ENCODE data around the gene ALDH18A1. TPM values are rescaled to one million over a fixed set of nuclear protein-coding genes. Genes with fewer than 3 reads are reported as not detected.

Gene ALDH18A1
- total and polyA plus RNA-seq, 2 donors (not counting 1 experiment from before 2014, with no cell fraction given) = 12.4 to 27.6 TPM

DNA sequence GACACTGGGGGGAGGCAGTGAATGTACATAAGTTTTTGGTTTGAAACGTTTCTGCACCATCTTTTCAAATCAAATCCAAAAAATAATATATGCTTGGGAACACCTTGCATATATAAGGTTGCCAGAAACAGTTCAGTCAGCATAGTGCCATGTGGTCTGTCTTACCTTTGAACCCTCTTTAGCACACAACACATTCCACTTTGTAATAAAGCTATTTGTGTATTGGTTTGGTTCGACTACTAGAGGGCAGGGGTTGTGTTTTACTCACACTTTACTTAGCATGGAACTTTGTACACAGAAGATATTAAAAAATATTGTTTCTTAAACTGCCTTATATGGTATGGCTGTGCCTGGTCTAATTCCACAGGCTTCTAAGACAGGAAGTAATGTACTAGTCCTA lies 43.2 kb downstream of the ALDH18A1 start:
- H3K27me3 Mint-ChIP-seq = no peaks in the 10 kb centered on the region
- Histone ChIP-seq H2AFZ (ENCODE audit: insufficient read depth, low read depth, low read length, poor library complexity, severe bottlenecking) (no peak overlapping the region), H3K27me3 (replicated peaks in 1 of 4; ENCODE audit: control extremely low read depth in 1 of 4, control insufficient read depth in 3 of 4, insufficient read depth in 4 of 4, low read length in 3 of 4) (no peaks in the 10 kb centered on the region), H3K27ac (ENCODE audit: low read length in 2 of 2) (no peak overlapping the region), H3K9ac (ENCODE audit: low read length) (no peak overlapping the region), H3K4me2 (replicated peaks; ENCODE audit: low read depth, low read length, poor library complexity, severe bottlenecking) (no peak overlapping the region), H3K4me3 (ENCODE audit: control extremely low read depth in 1 of 5, extremely low read depth in 1 of 5, insufficient read depth in 1 of 5, low read depth in 2 of 5, low read length in 4 of 5) (no peak overlapping the region), H4K20me1 (ENCODE audit: control insufficient read depth, insufficient read depth, low read length, poor library complexity, severe bottlenecking) (no peaks in the 10 kb centered on the region), H3K36me3 (replicated peaks in 1 of 2; ENCODE audit: control extremely low read depth in 1 of 2, control insufficient read depth in 1 of 2, extremely low read depth in 1 of 2, insufficient read depth in 2 of 2, low read length in 1 of 2) (peaks cover 13 to 87% of the 10 kb centered on the region in 2 experiments), H3K79me2 (ENCODE audit: control insufficient read depth, insufficient read depth, low read length) (no peaks in the 10 kb centered on the region), H3K9me3 (ENCODE audit: control extremely low read depth in 1 of 3, control insufficient read depth in 2 of 3, insufficient read depth in 1 of 3, low read length in 2 of 3) (no peaks in the 10 kb centered on the region), H3K4me1 (ENCODE audit: control insufficient read depth in 2 of 2, insufficient read depth in 2 of 2, low read length in 2 of 2) (no peaks in the 10 kb centered on the region)
- TF ChIP-seq, protein P1, sequence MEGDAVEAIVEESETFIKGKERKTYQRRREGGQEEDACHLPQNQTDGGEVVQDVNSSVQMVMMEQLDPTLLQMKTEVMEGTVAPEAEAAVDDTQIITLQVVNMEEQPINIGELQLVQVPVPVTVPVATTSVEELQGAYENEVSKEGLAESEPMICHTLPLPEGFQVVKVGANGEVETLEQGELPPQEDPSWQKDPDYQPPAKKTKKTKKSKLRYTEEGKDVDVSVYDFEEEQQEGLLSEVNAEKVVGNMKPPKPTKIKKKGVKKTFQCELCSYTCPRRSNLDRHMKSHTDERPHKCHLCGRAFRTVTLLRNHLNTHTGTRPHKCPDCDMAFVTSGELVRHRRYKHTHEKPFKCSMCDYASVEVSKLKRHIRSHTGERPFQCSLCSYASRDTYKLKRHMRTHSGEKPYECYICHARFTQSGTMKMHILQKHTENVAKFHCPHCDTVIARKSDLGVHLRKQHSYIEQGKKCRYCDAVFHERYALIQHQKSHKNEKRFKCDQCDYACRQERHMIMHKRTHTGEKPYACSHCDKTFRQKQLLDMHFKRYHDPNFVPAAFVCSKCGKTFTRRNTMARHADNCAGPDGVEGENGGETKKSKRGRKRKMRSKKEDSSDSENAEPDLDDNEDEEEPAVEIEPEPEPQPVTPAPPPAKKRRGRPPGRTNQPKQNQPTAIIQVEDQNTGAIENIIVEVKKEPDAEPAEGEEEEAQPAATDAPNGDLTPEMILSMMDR (IDR thresholded peaks at IDR 0.05) = no peak
- no peak for TF ChIP-seq EZH2 (IDR thresholded peaks at IDR 0.05; ENCODE audit: borderline replicate concordance, insufficient read depth, low read depth, low read length, poor library complexity, severe bottlenecking)
- intact Hi-C loops (cut with micrococcal nuclease) = no loop called here
- WGBS (ENCODE audit: insufficient coverage) = no CpG with 5 or more reads among the region's 2 CpGs
- H3K27ac Mint-ChIP-seq = no peak overlapping the region
- ATAC-seq (ENCODE audit: low read depth) (no peak), DNase-seq (no peak)
- H3K4me3 Mint-ChIP-seq = no peak overlapping the region
- no peaks in the 10 kb centered on the region for H3K9me3 Mint-ChIP-seq (ENCODE audit: insufficient read depth)
- H3K4me1 Mint-ChIP-seq = no peaks in the 10 kb centered on the region
- POLR2A ChIA-PET = no interaction called here
- CTCF ChIA-PET = interaction anchor here (1.1 to 2.3 kb wide), 3 partner anchors 10 to 183 kb away, joined by 3 to 7 read pairs (median 3); no protein-coding TSS in a partner anchor

DNA sequence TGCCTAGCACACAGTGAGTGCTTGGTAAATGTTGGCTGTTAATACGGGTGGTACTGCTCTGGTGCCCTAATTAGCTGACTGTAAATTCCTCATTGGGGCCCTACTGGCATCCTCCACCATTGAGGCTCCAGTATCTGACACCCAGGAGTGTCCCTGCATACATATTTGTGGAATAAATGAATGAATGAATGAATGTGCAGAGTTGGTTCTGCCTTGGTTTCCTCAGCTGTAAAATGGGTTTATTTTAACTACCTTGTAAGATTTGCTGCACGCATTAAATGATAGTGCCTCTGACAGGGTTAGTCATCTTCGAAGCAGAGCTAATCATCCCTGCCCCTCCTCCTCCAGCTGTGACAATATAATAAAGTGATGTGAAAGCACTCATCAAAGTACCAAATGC lies 45.8 kb downstream of the ALDH18A1 start:
- Histone ChIP-seq H3K9me3 (ENCODE audit: control extremely low read depth in 1 of 3, control insufficient read depth in 2 of 3, insufficient read depth in 1 of 3, low read length in 2 of 3) (no peaks in the 10 kb centered on the region), H3K4me2 (replicated peaks; ENCODE audit: low read depth, low read length, poor library complexity, severe bottlenecking) (no peak overlapping the region), H3K79me2 (ENCODE audit: control insufficient read depth, insufficient read depth, low read length) (no peaks in the 10 kb centered on the region), H3K27ac (ENCODE audit: low read length in 2 of 2) (no peak overlapping the region), H3K36me3 (replicated peaks in 1 of 2; ENCODE audit: control extremely low read depth in 1 of 2, control insufficient read depth in 1 of 2, extremely low read depth in 1 of 2, insufficient read depth in 2 of 2, low read length in 1 of 2) (peaks cover 6 to 78% of the 10 kb centered on the region in 2 experiments), H3K4me1 (ENCODE audit: control insufficient read depth in 2 of 2, insufficient read depth in 2 of 2, low read length in 2 of 2) (no peaks in the 10 kb centered on the region), H3K9ac (ENCODE audit: low read length) (no peak overlapping the region), H3K4me3 (ENCODE audit: control extremely low read depth in 1 of 5, extremely low read depth in 1 of 5, insufficient read depth in 1 of 5, low read depth in 2 of 5, low read length in 4 of 5) (no peak overlapping the region), H2AFZ (ENCODE audit: insufficient read depth, low read depth, low read length, poor library complexity, severe bottlenecking) (no peak overlapping the region), H3K27me3 (replicated peaks in 1 of 4; ENCODE audit: control extremely low read depth in 1 of 4, control insufficient read depth in 3 of 4, insufficient read depth in 4 of 4, low read length in 3 of 4) (no peaks in the 10 kb centered on the region), H4K20me1 (ENCODE audit: control insufficient read depth, insufficient read depth, low read length, poor library complexity, severe bottlenecking) (no peaks in the 10 kb centered on the region)
- no peak overlapping the region for H3K27ac Mint-ChIP-seq
- WGBS (ENCODE audit: insufficient coverage) = no CpG with 5 or more reads among the region's 3 CpGs
- H3K27me3 Mint-ChIP-seq = no peaks in the 10 kb centered on the region
- H3K9me3 Mint-ChIP-seq (ENCODE audit: insufficient read depth) = no peaks in the 10 kb centered on the region
- intact Hi-C loops (cut with micrococcal nuclease) = no loop called here
- CTCF ChIA-PET = interaction anchor here (1.1 kb wide), 1 partner anchor 8 kb away, joined by 4 read pairs; no protein-coding TSS in a partner anchor
- H3K4me3 Mint-ChIP-seq = no peak overlapping the region
- ATAC-seq (ENCODE audit: low read depth) (no peak), DNase-seq (no peak)
- no peaks in the 10 kb centered on the region for H3K4me1 Mint-ChIP-seq
- TF ChIP-seq EZH2 (IDR thresholded peaks at IDR 0.05; ENCODE audit: borderline replicate concordance, insufficient read depth, low read depth, low read length, poor library complexity, severe bottlenecking) = no peak
- TF ChIP-seq, protein P1 (IDR thresholded peaks at IDR 0.05) = no peak
- POLR2A ChIA-PET = no interaction called here

Measured in B cell (primary cell).